Measurements from ENCODE around the gene RBM5. TPM values are rescaled to one million over a fixed set of nuclear protein-coding genes. Genes with fewer than 3 reads are reported as not detected.
A peak's percentile ranks its signal among the peaks of the same experiment; 100 is the strongest.

Gene RBM5
- total and polyA plus RNA-seq, 10 of the 15 experiments (the other 5 are each of a cell fraction or from before 2014, with no cell fraction given), result 35.1 to 347 (median 111) TPM

GRCh38 chr3:50100956-50101845, 12.5 kb downstream of the RBM5 start (continued):
- TF ChIP-seq SPI1 (IDR thresholded peaks at IDR 0.05; ENCODE audit: borderline replicate concordance, insufficient read depth, low read depth, low read length), result no peak
- no peak for TF ChIP-seq RBBP5 (conservative IDR thresholded peaks at IDR 0.05)
- no peak for TF ChIP-seq ATF7 (IDR thresholded peaks at IDR 0.05; ENCODE audit: low read depth)
- no peak for TF ChIP-seq PML (IDR thresholded peaks at IDR 0.05; ENCODE audit: low read length)
- TF ChIP-seq KLF5 (IDR thresholded peaks at IDR 0.05; ENCODE audit: partially characterized antibody), result no peak

GRCh38 chr3:50102558-50102957, 13.8 kb downstream of the RBM5 start:
- Histone ChIP-seq H3K9ac (ENCODE audit: control insufficient read depth, insufficient read depth, low read length) (no peak overlapping the region), H3K36me3 (ENCODE audit: control insufficient read depth in 2 of 2, insufficient read depth in 2 of 2, low read length in 1 of 2) (peaks cover 28 to 51% of the 10 kb centered on the region in 2 experiments), H3K79me2 (ENCODE audit: control insufficient read depth, insufficient read depth, low read length) (no peaks in the 10 kb centered on the region), H3K4me2 (ENCODE audit: control insufficient read depth, insufficient read depth) (no peak overlapping the region), H3K27me3 (replicated peaks in 1 of 2; ENCODE audit: control insufficient read depth in 2 of 2, insufficient read depth in 2 of 2, low read length in 1 of 2) (no peaks in the 10 kb centered on the region), H3K27ac (ENCODE audit: control insufficient read depth, insufficient read depth) (no peak overlapping the region), H2AFZ (ENCODE audit: control insufficient read depth, low read depth, low read length) (no peak overlapping the region), H3K4me1 (ENCODE audit: control insufficient read depth, insufficient read depth, low read length) (no peaks in the 10 kb centered on the region), H3K4me3 (no peak overlapping the region), H4K20me1 (ENCODE audit: control insufficient read depth, insufficient read depth) (no peaks in the 10 kb centered on the region), H3K9me3 (replicated peaks; ENCODE audit: control insufficient read depth, insufficient read depth, low read length) (no peaks in the 10 kb centered on the region)
- over 99% methylated on average over 7 of the region's 7 CpGs for WGBS (ENCODE audit: insufficient coverage, insufficient replicate concordance, low lambda C conversion rate, missing lambda C conversion rate)
- in situ Hi-C loops (cut with MboI), result no loop called here
- ATAC-seq (no peak), DNase-seq (ENCODE audit: low read depth, low spot score) (no peak), FAIRE-seq (no peak)
- TF ChIP-seq POLR2AphosphoS5 (IDR thresholded peaks at IDR 0.05; ENCODE audit: low read length), result peak; percentile 56; the same call in 1 of the 2 replicates
- TF ChIP-seq EZH2 (IDR thresholded peaks at IDR 0.05; ENCODE audit: borderline replicate concordance, control insufficient read depth, low read depth, low read length), result no peak
- no peak for TF ChIP-seq USF1 (IDR thresholded peaks at IDR 0.05; ENCODE audit: borderline replicate concordance, extremely low read length, insufficient read depth, low read depth, low read length)
- TF ChIP-seq POLR2A (IDR thresholded peaks at IDR 0.05; ENCODE audit: low read depth, low read length), result peak; percentile 68
- ChIA-PET CTCF (interaction anchor here (1.3 kb wide), 1 partner anchor 14 kb away, joined by 3 read pairs; the partner anchor contains the start of gene RBM5), POLR2A (interaction anchor here (0.7 kb wide), 1 partner anchor 1414 kb away, joined by 6 read pairs; no protein-coding TSS in a partner anchor), SMC1A (ENCODE audit: uncharacterized antibody, unreplicated experiment) (no interaction called here), RAD21 (ENCODE audit: unreplicated experiment) (no interaction called here)
- intact Hi-C loops (cut with micrococcal nuclease; ENCODE audit: unreplicated experiment), result no loop called here
- BruUV-seq (replicated peaks), result TSS peak; percentile 3
